CD8-positive, alpha-beta memory T cell (primary cell): Measurements from ENCODE around the gene EZH2. TPM values are rescaled to one million over a fixed set of nuclear protein-coding genes. Genes with fewer than 3 reads are reported as not detected.

Experiments
- CTCF ChIA-PET: fragments of 350-600 bp; sonication (Branson Sonifier 250); formaldehyde crosslinking; loops from one replicate; lab custom pipeline; 2021; ENCODE audit warnings: antibody characterized with exemption; lab: Charles Lee
- POLR2A ChIA-PET: fragments of 350-600 bp; sonication (Branson Sonifier 250); formaldehyde crosslinking; loops from one replicate; lab custom pipeline; 2021; ENCODE audit warnings: antibody characterized with exemption; lab: Charles Lee
- DNase-seq, 5 donors: peaks; one replicate each; pipeline versions ENCODE4 v3.0.0 to v3.0.0-alpha.2; 2020 to 2022; ENCODE audit warnings: mixed read lengths in 1 of 5
- H3K27ac ChIP-seq: one replicate; pipeline ENCODE4 v1.7.0; 2013; ENCODE audit warnings: low read depth, mild to moderate bottlenecking, low read length, moderate library complexity
- H3K27me3 ChIP-seq: 2 replicates; pipeline ENCODE4 v1.7.0; 2013; ENCODE audit warnings: low read length, mild to moderate bottlenecking; ENCODE audit not compliant: insufficient read depth, poor library complexity, severe bottlenecking
- H3K36me3 ChIP-seq: 2 replicates; pipeline ENCODE4 v1.7.0; 2013; ENCODE audit warnings: mild to moderate bottlenecking, low read length, moderate library complexity; ENCODE audit not compliant: insufficient read depth
- H3K4me1 ChIP-seq: 2 replicates; pipeline ENCODE4 v1.7.0; 2013; ENCODE audit warnings: mild to moderate bottlenecking, low read length, moderate library complexity; ENCODE audit not compliant: insufficient read depth
- H3K4me3 ChIP-seq: 2 replicates; pipeline ENCODE4 v1.7.0; 2013; ENCODE audit warnings: mild to moderate bottlenecking, low read length
- H3K9me3 ChIP-seq: 2 replicates; pipeline ENCODE4 v1.7.0; 2013; ENCODE audit warnings: mild to moderate bottlenecking, low read length
- H3K27ac Mint-ChIP-seq, 8 donors: one replicate each; pipeline ENCODE4 v1.8.0; 2020 to 2021; ENCODE audit warnings: mixed read lengths in 8 of 8, mild to moderate bottlenecking in 6 of 8, inconsistent platforms in 3 of 8, moderate library complexity in 3 of 8
- H3K27me3 Mint-ChIP-seq, 2 donors: one replicate each; pipeline ENCODE4 v1.8.0; 2020 to 2021; ENCODE audit warnings: mixed read lengths in 2 of 2, mild to moderate bottlenecking in 1 of 2, moderate library complexity in 1 of 2
- H3K36me3 Mint-ChIP-seq, 3 donors: one replicate each; pipeline ENCODE4 v1.8.0; 2020 to 2021; ENCODE audit warnings: mixed read lengths in 3 of 3, inconsistent platforms in 1 of 3, mild to moderate bottlenecking in 1 of 3
- H3K4me1 Mint-ChIP-seq, 3 donors: one replicate each; pipeline ENCODE4 v1.8.0; 2020 to 2021; ENCODE audit warnings: mixed read lengths in 3 of 3, inconsistent platforms in 1 of 3, mild to moderate bottlenecking in 1 of 3
- H3K4me3 Mint-ChIP-seq, 7 donors: one replicate each; pipeline ENCODE4 v1.8.0; 2020 to 2021; ENCODE audit warnings: mixed read lengths in 7 of 7, mild to moderate bottlenecking in 6 of 7, moderate library complexity in 4 of 7, inconsistent platforms in 2 of 7
- H3K9me3 Mint-ChIP-seq, 5 donors: one replicate each; pipeline ENCODE4 v1.8.0; 2020 to 2022; ENCODE audit warnings: mixed read lengths in 5 of 5, mild to moderate bottlenecking in 3 of 5, moderate library complexity in 2 of 5, inconsistent platforms in 1 of 5
- polyA plus RNA-seq: library from polyadenylated mRNA; unstranded; fragments of 300-500 nt; fragmentation: Illumina TruSeq; gene quantifications from one replicate; pipeline ENCODE4 v1.2.3, GENCODE V29; 2021
- total RNA-seq, 2 experiments: library from RNA; stranded (reverse); gene quantifications; one replicate each; pipeline ENCODE4 v1.2.3, GENCODE V29; 2021

Gene EZH2
- total and polyA plus RNA-seq, 3 experiments from 2014 or later: 4.8 to 125 (median 123) TPM

DNA sequence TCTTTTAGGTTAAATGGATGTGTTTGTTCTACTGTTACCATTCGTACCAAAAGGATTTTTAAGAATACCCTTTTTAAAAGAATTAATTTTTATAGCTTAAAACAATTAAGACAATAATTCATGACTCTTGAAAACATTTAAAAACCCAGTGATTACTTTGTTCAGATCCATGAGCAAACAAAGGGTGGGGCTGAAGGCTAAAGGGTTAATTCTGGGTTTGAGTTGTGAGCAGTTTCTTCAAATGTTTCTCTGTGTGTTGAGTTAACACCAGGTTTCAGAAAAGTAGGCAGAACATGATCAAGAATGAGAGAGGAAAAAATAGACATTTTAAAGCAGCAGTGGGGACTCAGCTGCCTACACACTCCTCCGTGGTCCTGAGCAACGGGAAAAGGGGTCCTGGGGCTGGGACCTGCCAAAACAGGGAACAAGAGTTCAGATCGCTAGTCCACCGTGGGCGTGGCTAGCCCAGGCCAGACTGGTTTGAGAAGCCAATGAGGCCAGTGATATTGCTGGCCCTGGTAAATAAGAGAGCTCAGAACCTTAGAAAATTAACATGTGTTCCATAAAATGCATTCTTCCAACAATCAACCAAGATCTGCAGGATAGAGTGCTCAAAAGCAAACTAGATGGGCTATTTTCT is 14.9 kb upstream of the EZH2 start:
- CTCF ChIA-PET: no interaction called here
- no peak overlapping the region for H3K4me3 Mint-ChIP-seq
- no peaks in the 10 kb centered on the region for H3K4me1 ChIP-seq
- H3K4me1 Mint-ChIP-seq: no peaks in the 10 kb centered on the region
- H3K27me3 Mint-ChIP-seq: peaks cover 0 to 10% of the 10 kb centered on the region in 2 donors
- no peak overlapping the region for H3K27ac ChIP-seq
- no peaks in the 10 kb centered on the region for H3K36me3 Mint-ChIP-seq
- no peak overlapping the region for H3K4me3 ChIP-seq
- POLR2A ChIA-PET: no interaction called here
- no peak for DNase-seq
- H3K9me3 Mint-ChIP-seq: no peaks in the 10 kb centered on the region
- H3K9me3 ChIP-seq: no peaks in the 10 kb centered on the region
- no peak overlapping the region for H3K27ac Mint-ChIP-seq
- no peaks in the 10 kb centered on the region for H3K27me3 ChIP-seq
- H3K36me3 ChIP-seq: no peaks in the 10 kb centered on the region

DNA sequence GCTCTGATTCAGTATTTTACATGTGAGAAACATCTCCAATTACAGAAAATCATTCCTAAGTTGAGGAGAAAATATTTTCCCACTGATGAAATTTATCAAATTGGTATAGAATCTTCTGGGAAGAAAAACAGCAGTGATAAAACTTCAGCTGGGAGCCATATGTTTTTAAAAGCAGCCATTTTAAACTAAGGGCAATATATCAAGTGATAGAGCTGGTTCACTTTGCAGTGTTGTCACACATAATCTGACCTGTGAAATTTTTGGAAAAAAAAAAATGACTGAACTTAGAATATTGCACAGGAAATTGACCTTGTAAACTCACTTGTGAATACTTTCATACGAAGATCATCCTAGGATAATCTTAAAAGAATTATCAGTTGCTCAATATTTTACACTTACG is 10.5 kb upstream of the EZH2 start:
- no peak overlapping the region for H3K4me3 ChIP-seq
- no peaks in the 10 kb centered on the region for H3K36me3 Mint-ChIP-seq
- no peaks in the 10 kb centered on the region for H3K9me3 ChIP-seq
- peaks cover 0 to 10% of the 10 kb centered on the region in 2 donors for H3K27me3 Mint-ChIP-seq
- no peak overlapping the region for H3K4me3 Mint-ChIP-seq
- ChIA-PET CTCF (no interaction called here), POLR2A (no interaction called here)
- H3K9me3 Mint-ChIP-seq: no peaks in the 10 kb centered on the region
- no peak overlapping the region for H3K27ac ChIP-seq
- no peak for DNase-seq
- H3K27me3 ChIP-seq: no peaks in the 10 kb centered on the region
- H3K36me3 ChIP-seq: no peaks in the 10 kb centered on the region
- no peaks in the 10 kb centered on the region for H3K4me1 ChIP-seq
- H3K4me1 Mint-ChIP-seq: peaks cover 0 to 7% (median 0%) of the 10 kb centered on the region in 3 donors
- no peak overlapping the region for H3K27ac Mint-ChIP-seq

DNA sequence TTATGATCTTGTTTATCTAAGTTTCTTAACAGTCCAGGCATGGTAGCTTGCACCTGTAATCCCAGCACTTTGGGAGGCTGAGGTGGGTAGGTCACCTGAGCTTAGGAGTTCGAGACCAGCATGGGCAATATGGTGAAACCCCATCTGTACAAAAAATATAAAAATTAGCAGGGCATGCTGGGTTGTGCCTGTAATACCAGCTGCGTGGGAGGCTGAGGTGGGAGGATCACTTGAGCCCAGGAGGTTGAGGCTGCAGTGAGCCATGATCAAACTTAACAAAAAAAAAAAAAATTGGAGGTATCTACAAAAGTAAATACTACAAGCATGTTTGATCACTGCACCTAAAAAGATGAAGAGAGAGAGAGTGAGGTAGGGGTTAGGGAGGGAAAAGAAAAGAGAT is 9.0 kb upstream of the EZH2 start:
- ChIA-PET CTCF (interaction anchor here (0.9 to 1.8 kb wide), 2 partner anchors 48 to 70 kb away, joined by 4 to 6 read pairs; no protein-coding TSS in a partner anchor), POLR2A (no interaction called here)
- Histone ChIP-seq H3K27ac (no peak overlapping the region), H3K4me3 (no peak overlapping the region), H3K9me3 (no peaks in the 10 kb centered on the region), H3K36me3 (no peaks in the 10 kb centered on the region), H3K4me1 (no peaks in the 10 kb centered on the region), H3K27me3 (no peaks in the 10 kb centered on the region)
- Mint-ChIP-seq H3K9me3 (no peaks in the 10 kb centered on the region), H3K4me3 (no peak overlapping the region), H3K27me3 (peaks cover 0 to 10% of the 10 kb centered on the region in 2 donors), H3K4me1 (peaks cover 0 to 8% (median 0%) of the 10 kb centered on the region in 3 donors), H3K36me3 (no peaks in the 10 kb centered on the region), H3K27ac (no peak overlapping the region)
- DNase-seq: no peak

DNA sequence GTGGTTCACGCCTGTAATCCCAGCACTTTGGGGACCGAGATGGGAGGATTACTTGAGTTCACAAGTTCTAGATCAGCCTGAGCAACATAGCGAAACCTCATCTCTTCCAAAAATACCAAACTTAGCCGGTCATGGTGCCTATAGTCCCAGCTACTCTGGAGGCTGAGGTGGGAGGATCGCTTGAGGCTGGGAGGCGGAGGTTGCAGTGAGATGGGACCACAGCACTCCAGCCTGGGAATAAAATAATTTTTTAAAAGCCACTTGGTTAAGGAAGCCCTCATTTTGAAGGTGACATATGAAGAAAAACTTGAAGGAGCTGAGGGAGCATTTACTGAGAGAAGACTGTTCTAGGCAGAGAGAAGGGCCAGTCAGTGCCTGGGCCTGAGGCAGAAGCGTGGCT is 4.2 kb upstream of the EZH2 start:
- peaks cover 4 to 24% (median 11%) of the 10 kb centered on the region in 3 donors for H3K4me1 Mint-ChIP-seq
- no peaks in the 10 kb centered on the region for H3K36me3 ChIP-seq
- peak overlapping the region in 1 of 7 donors; percentile 6 for H3K4me3 Mint-ChIP-seq
- H3K36me3 Mint-ChIP-seq: peaks cover 0 to 3% (median 0%) of the 10 kb centered on the region in 3 donors
- no peaks in the 10 kb centered on the region for H3K27me3 ChIP-seq
- H3K9me3 Mint-ChIP-seq: no peaks in the 10 kb centered on the region
- no peak for DNase-seq
- peak overlapping the region in 1 of 8 donors; percentile 11 for H3K27ac Mint-ChIP-seq
- peaks cover 4% of the 10 kb centered on the region for H3K4me1 ChIP-seq
- H3K27ac ChIP-seq: no peak overlapping the region
- ChIA-PET CTCF (interaction anchor here (0.9 kb wide), 1 partner anchor 54 kb away, joined by 3 read pairs; no protein-coding TSS in a partner anchor), POLR2A (interaction anchor here (1.3 kb wide), 1 partner anchor 23 kb away, joined by 10 read pairs; no protein-coding TSS in a partner anchor)
- H3K9me3 ChIP-seq: no peaks in the 10 kb centered on the region
- H3K27me3 Mint-ChIP-seq: no peaks in the 10 kb centered on the region
- no peak overlapping the region for H3K4me3 ChIP-seq

DNA sequence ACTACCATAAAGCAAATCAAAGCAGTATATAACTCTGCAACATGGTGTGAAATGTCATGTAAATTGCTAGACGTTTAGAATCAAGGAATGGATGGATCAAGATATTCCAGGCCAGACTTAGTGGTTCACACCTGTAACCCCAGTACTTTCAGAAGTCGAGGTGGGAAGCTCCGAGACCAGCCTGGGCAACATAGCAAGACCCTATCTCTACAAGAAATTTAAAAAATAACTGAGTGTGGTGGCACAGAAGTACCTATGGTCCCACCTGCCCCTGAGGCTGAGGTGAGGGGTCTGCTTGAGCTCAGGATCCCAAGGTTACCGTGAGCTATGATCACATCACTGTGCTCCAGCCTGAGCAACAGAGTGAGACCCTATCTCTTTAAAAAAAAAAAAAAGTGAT is 2.8 kb upstream of the EZH2 start:
- DNase-seq: no peak
- peaks cover 0 to 8% (median 0%) of the 10 kb centered on the region in 3 donors for H3K36me3 Mint-ChIP-seq
- CTCF ChIA-PET: interaction anchor here (2.0 kb wide), 1 partner anchor 76 kb away, joined by 5 read pairs; no protein-coding TSS in a partner anchor

DNA sequence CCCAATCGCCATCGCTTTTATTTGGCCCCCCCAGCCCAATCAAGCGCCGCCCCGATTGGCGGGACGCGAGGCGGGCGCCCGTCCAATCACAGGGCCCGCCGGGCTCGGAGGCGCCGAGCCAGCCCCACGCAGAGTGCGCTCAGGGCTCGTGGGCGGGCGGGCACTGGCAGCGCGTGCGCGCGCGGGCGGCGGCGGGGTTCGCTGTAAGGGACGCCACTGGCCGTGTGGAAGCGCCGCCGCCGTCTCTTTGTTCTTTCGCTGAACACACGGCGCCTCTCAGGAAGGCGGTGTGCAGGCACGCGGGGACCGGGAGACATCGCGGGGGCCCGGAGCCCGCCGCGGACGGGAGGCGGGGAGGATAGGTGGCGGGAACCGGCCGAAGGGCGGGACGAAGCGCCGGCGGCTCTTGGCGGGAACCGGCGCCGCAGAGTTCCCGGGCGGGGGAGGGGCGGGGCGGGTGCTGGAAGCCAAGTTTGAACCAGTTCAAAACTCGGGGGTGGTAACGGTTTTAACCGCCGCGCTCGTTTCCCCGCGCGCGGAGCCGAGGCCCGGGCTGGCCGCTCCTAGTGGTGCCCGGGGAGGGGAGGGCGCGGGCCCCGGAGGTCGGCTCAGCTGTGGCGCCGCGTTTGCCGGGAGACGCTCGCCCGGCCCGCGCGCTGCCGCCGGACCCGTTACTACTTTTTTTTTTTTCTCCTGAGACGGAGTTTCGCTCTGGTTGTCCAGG is 370 bp upstream of the EZH2 start:
- Mint-ChIP-seq H3K9me3 (no peaks in the 10 kb centered on the region), H3K27ac (peak overlapping the region; percentile 85 to 96 (median 92)), H3K4me3 (peak overlapping the region; percentile 88 to 97 (median 91)), H3K27me3 (peaks cover 4 to 19% of the 10 kb centered on the region in 2 donors), H3K4me1 (peaks cover 12 to 46% (median 32%) of the 10 kb centered on the region in 3 donors), H3K36me3 (peaks cover 0 to 8% (median 0%) of the 10 kb centered on the region in 3 donors)
- peak overlapping the region; percentile 53 for H3K4me3 ChIP-seq
- peak; percentile 88 to 95 (median 94) for DNase-seq
- CTCF ChIA-PET: interaction anchor here (1.0 to 2.5 kb wide), 4 partner anchors 28 to 79 kb away, joined by 3 to 13 read pairs (median 6); no protein-coding TSS in a partner anchor
- POLR2A ChIA-PET: interaction anchor here (0.6 to 1.2 kb wide), 7 partner anchors 11 to 316 kb away, joined by 3 to 7 read pairs (median 5); partner anchors contain the start of gene CUL1
- peak overlapping the region; percentile 81 for H3K27ac ChIP-seq
- no peaks in the 10 kb centered on the region for H3K9me3 ChIP-seq
- H3K36me3 ChIP-seq: no peaks in the 10 kb centered on the region
- H3K27me3 ChIP-seq: no peaks in the 10 kb centered on the region
- peaks cover 7% of the 10 kb centered on the region for H3K4me1 ChIP-seq

More for the DNA sequence above, 2.8 kb upstream of the EZH2 start:
- Histone ChIP-seq H3K4me1 (peaks cover 4% of the 10 kb centered on the region), H3K27ac (no peak overlapping the region), H3K27me3 (no peaks in the 10 kb centered on the region), H3K36me3 (no peaks in the 10 kb centered on the region), H3K9me3 (no peaks in the 10 kb centered on the region), H3K4me3 (no peak overlapping the region)
- Mint-ChIP-seq H3K27me3 (peaks cover 0 to 7% of the 10 kb centered on the region in 2 donors), H3K9me3 (no peaks in the 10 kb centered on the region), H3K27ac (peak overlapping the region in 1 of 8 donors; percentile 96), H3K4me1 (peaks cover 12 to 35% (median 23%) of the 10 kb centered on the region in 3 donors), H3K4me3 (peak overlapping the region in 2 of 7 donors; percentile 62 to 76)
- POLR2A ChIA-PET: interaction anchor here (0.6 to 1.3 kb wide), 3 partner anchors 9 to 25 kb away, joined by 3 to 10 read pairs (median 6); no protein-coding TSS in a partner anchor

DNA sequence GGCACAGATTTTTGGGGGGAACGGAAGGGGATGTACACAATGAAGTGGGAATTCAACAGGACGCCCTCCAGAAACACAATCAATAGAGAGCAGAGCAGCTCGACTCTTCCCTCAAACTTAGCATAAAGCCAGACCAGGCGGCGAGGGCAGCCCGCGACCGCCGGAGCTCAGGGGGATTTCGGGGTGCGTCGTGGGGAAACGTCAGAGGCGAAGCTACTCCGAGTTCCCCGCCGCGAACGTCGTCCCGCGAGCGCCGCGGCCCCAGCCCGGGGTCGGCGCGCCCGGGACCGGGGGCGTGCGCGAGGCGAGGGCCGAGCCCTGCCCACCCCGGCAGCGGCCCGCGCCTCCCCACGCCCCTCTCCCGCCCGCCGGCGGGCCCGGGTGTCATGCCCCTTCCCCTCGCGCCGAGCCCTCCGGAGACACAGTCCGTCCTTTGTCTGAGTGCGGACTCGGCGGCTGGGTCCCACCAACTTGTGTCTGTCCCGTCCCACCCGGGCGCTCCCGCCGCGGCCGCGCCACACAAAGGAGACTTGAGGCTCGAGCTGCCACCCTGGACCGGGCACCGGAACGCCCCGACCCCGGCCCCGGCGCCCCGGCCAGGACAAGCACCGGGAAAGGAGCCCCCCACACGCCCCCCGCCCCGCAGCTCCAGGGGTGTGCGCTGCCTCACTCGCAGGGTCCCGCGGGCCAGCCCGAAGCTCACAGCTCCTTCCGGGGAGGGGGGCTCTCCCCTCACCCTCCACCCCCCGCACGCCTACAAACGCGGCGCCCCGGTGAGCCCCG is 634 bp downstream of the EZH2 start:
- Histone ChIP-seq H3K36me3 (no peaks in the 10 kb centered on the region), H3K27ac (peak overlapping the region; percentile 81), H3K4me1 (peaks cover 7% of the 10 kb centered on the region), H3K27me3 (no peaks in the 10 kb centered on the region), H3K4me3 (peak overlapping the region; percentile 63), H3K9me3 (no peaks in the 10 kb centered on the region)
- peak overlapping the region; percentile 90 to 98 (median 98) for H3K27ac Mint-ChIP-seq
- H3K36me3 Mint-ChIP-seq: peaks cover 0 to 8% (median 0%) of the 10 kb centered on the region in 3 donors
- peaks cover 4 to 19% of the 10 kb centered on the region in 2 donors for H3K27me3 Mint-ChIP-seq
- H3K4me3 Mint-ChIP-seq: peak overlapping the region; percentile 91 to 98 (median 96)
- H3K9me3 Mint-ChIP-seq: no peaks in the 10 kb centered on the region
- DNase-seq: peak; percentile 61 to 81 (median 69)
- ChIA-PET POLR2A (interaction anchor here (0.6 to 1.5 kb wide), 8 partner anchors 11 to 185 kb away, joined by 3 to 9 read pairs (median 4); partner anchors contain the start of gene CUL1), CTCF (interaction anchor here (0.9 to 2.5 kb wide), 5 partner anchors 27 to 309 kb away, joined by 3 to 13 read pairs (median 6); no protein-coding TSS in a partner anchor)
- peaks cover 12 to 46% (median 32%) of the 10 kb centered on the region in 3 donors for H3K4me1 Mint-ChIP-seq
